Testis (tissue), 3 donors: ENCODE measurements around the gene PDK2. TPM values are rescaled to one million over a fixed set of nuclear protein-coding genes. Genes with fewer than 3 reads are reported as not detected.

Experiments used
- DNase-seq: peaks from one replicate; pipeline ENCODE4 v3.0.0-alpha.2; 2019
- H3K27ac ChIP-seq, 2 donors: fragments of 200-600 bp; sonication (generic); one replicate each; pipeline ENCODE4 v1.5.1; 2019
- H3K27me3 ChIP-seq: fragments of 200-600 bp; sonication (generic); one replicate; pipeline ENCODE4 v1.5.1; 2019
- H3K36me3 ChIP-seq: fragments of 200-600 bp; sonication (generic); one replicate; pipeline ENCODE4 v1.5.1; 2017; ENCODE audit warnings: low read depth; ENCODE audit errors: missing control alignments
- H3K4me1 ChIP-seq: fragments of 200-600 bp; sonication (generic); one replicate; pipeline ENCODE4 v1.5.1; 2019
- H3K4me3 ChIP-seq, 2 donors: fragments of 200-600 bp; sonication (generic); one replicate each; pipeline ENCODE4 v1.5.1; 2017 to 2019
- H3K9me3 ChIP-seq: fragments of 200-600 bp; sonication (generic); one replicate; pipeline ENCODE4 v1.5.1; 2017
- CTCF ChIP-seq, 3 experiments: fragments of 450-650 bp in 2 of 3; fragments of 200-600 bp in 1 of 3; sonication (generic) in 1 of 3; IDR thresholded peaks; one replicate each; pipeline ENCODE4 v1.5.1; 2016 to 2019; ENCODE audit warnings: antibody characterized with exemption in 3 of 3, mild to moderate bottlenecking in 2 of 3, moderate library complexity in 1 of 3
- POLR2A ChIP-seq: fragments of 450-650 bp; IDR thresholded peaks from one replicate; pipeline ENCODE4 v1.6.1; 2017; ENCODE audit warnings: antibody characterized with exemption, mild to moderate bottlenecking, moderate library complexity
- WGBS, 2 donors: methylation state at CpG; one replicate each; pipeline ENCODE4 v1.1.5; 2018; 5-methylcytosine and 5-hydroxymethylcytosine counted together
- intact Hi-C: fragments of 100-400 bp; cut with DNase I; formaldehyde crosslinking; loops from one replicate; pipeline ENCODE4 v1.15.1; 2023; ENCODE audit warnings: low total_unique reads
- polyA plus RNA-seq: library from polyadenylated mRNA; stranded (reverse); fragments of 350-450 nt; fragmentation: Illumina TruSeq; extraction: RNeasy Lipid Tissue Mini Kit (QIAGEN cat#74804); gene quantifications from one replicate; pipeline ENCODE4 v1.2.3, GENCODE V29; 2014; ENCODE audit warnings: low read depth, low replicate concordance; ENCODE audit not compliant: insufficient read depth
- total RNA-seq, 2 donors: library from RNA; depleted of rRNA; stranded (reverse); fragments of >200 nt; gene quantifications; one replicate each; pipeline ENCODE4 v1.2.3, GENCODE V29; 2016

Gene PDK2
- total and polyA plus RNA-seq, 3 donors from 2014 or later, result 50.6 to 62.1 (median 56.4) TPM

DNA sequence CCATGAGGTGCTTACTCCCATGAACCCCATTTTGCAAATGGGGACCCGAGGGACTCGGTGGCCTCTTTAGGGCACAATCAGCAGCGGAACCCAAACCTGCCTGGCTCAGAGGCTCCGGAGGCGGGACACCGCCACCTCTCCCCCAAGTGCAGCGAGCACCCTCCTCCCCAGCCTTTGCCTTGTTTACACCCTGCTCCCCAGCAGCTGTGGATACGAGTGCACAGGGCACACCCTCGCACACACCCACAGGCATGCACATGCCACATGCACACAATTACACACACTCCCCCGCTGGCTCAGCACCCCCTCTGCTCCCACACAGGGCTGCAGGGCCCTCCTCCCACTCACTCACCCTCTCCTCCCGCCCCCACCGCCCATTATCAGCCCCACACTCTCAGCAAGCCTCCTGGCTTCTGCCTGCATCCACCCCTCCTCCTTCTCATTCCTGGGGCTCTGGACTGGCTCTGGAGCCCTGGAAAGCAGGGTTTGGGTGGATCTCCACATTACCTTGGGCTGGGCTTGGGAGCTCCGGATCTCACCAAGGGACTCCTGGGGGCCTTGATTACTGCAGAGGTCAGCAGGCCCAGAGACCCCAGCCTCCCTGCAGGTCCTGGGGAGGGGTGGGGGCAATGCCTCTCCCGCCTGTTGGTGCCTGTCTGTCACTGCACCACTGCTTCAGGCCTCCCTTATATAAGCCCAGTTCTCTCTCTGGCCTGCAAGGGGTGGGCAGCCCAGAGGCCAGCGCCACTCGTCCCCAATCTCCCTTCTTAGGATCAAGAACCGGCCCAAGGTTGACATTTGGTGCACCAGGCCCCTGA, 6.4 kb downstream of the PDK2 start:
- H3K27ac ChIP-seq, result peak overlapping the region; percentile 41 to 72
- H3K36me3 ChIP-seq, result no peaks in the 10 kb centered on the region
- DNase-seq, result peak; percentile 74
- 41 to 54% methylated on average over 13 to 17 of the region's 17 CpGs for WGBS, 2 donors
- H3K27me3 ChIP-seq, result no peaks in the 10 kb centered on the region
- H3K4me3 ChIP-seq, result no peak overlapping the region
- TF ChIP-seq POLR2A, result no peak
- no peak for TF ChIP-seq CTCF (IDR thresholded peaks at IDR 0.05)
- intact Hi-C loops, result no loop called here
- H3K4me1 ChIP-seq, result peaks cover 31% of the 10 kb centered on the region
- H3K9me3 ChIP-seq, result no peaks in the 10 kb centered on the region

- TF ChIP-seq POLR2A, result no peak
- no peak for TF ChIP-seq CTCF (IDR thresholded peaks at IDR 0.05)
- H3K27me3 ChIP-seq, result no peaks in the 10 kb centered on the region
- intact Hi-C loops, result no loop called here
- H3K36me3 ChIP-seq, result no peaks in the 10 kb centered on the region
- peaks cover 28% of the 10 kb centered on the region for H3K4me1 ChIP-seq
- H3K27ac ChIP-seq, result peak overlapping the region; percentile 41 to 72
- WGBS, 2 donors, result 71 to 81% methylated on average over 6 to 15 of the region's 15 CpGs
- no peaks in the 10 kb centered on the region for H3K9me3 ChIP-seq
- H3K4me3 ChIP-seq, result no peak overlapping the region
- peak; percentile 57 for DNase-seq
Measured at GRCh38 chr17:50102164-50102991, 7.2 kb downstream of the PDK2 start.

- H3K27me3 ChIP-seq, result no peaks in the 10 kb centered on the region
- intact Hi-C loops, result no loop called here
- H3K36me3 ChIP-seq, result no peaks in the 10 kb centered on the region
- H3K4me3 ChIP-seq, result no peak overlapping the region
- no peaks in the 10 kb centered on the region for H3K9me3 ChIP-seq
- H3K27ac ChIP-seq, result no peak overlapping the region
- whole genome bisulfite sequencing, 2 donors, result 92% methylated on average over 2 of the region's 2 CpGs; no CpG with 5 or more reads in 1 of the 2 donors
- TF ChIP-seq CTCF (IDR thresholded peaks at IDR 0.05) (no peak), POLR2A (no peak)
- no peak for DNase-seq
- peaks cover 28% of the 10 kb centered on the region for H3K4me1 ChIP-seq
Measured at GRCh38 chr17:50103252-50103651, 8.1 kb downstream of the PDK2 start.

DNA sequence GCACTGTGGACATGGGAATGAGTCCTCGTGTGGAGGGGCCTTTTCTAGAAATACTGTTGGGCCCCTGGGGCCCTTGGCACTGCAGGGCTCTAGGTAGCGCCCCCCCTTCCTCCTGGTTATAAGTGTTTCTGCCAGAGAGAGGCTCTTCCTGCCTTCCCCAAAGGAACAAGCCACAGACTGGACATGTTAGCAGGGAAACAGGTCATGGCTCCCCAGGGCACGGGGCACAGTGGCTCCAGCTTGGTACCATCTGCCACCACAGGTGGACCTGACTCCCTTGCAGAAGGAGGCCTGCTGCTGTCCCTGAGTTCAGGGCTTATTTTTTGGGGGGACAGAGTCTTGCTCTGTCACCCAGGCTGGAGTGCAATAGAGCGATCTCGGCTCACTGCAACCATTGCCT, 8.8 kb downstream of the PDK2 start:
- TF ChIP-seq CTCF (IDR thresholded peaks at IDR 0.05), result no peak
- TF ChIP-seq POLR2A, result no peak
- intact Hi-C loops, result no loop called here
- H3K27ac ChIP-seq, result no peak overlapping the region

More for the DNA sequence above, 8.8 kb downstream of the PDK2 start:
- Histone ChIP-seq H3K4me3 (no peak overlapping the region), H3K27me3 (no peaks in the 10 kb centered on the region), H3K4me1 (peaks cover 26% of the 10 kb centered on the region), H3K36me3 (no peaks in the 10 kb centered on the region), H3K9me3 (no peaks in the 10 kb centered on the region)
- 67 to 93% methylated on average over 1 to 5 of the region's 5 CpGs for WGBS, 2 donors
- DNase-seq, result no peak
